Measurements from ENCODE around the gene FABP3.

Gene FABP3

DNA sequence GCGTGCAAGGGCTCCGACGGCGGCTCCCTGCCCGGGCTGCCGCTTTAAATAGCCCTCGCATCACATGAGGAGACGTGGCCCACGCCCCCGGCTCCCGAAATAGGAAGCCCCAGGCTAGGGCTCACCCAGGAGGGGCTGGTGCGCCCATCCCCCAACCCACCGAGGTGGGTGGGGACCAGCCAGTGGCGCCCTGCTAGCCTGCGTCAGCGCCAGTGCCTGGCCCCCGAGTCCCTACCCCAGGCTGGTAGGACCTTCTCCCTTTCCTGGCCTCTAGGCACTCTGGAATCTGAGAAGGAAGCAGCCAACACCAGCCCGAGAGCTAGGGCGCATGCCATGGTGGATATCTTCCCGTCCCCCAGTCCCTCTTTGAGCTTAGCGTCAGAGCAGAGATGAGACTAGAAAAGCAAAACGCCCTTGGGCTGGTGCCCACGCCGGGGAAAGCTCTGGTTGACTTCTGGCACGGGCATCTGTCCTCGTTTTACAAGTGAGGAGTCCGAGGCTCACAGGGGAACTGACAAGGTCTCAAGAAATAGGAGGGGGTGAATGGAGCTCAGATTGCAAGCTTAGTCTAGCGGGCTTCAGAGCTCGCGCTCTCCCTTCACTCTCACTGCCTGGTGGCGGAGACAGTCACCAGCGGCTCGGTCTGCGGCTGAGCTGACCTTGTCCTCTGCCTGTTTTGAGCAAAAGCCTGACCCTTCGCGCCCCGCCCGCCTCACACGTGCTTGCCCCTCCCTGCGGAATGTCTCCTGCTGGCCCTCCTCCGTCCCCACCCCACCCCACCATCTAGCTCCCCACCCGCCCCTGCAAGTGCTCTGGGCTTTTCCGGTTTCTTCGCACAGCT, at the start of gene FABP3:
Gene FABP3 (minus strand): TSS at position 21 of the 841 bp plus-strand sequence. CDS start 62 bp downstream, outside the sequence.
- no peak for DNase-seq

DNA sequence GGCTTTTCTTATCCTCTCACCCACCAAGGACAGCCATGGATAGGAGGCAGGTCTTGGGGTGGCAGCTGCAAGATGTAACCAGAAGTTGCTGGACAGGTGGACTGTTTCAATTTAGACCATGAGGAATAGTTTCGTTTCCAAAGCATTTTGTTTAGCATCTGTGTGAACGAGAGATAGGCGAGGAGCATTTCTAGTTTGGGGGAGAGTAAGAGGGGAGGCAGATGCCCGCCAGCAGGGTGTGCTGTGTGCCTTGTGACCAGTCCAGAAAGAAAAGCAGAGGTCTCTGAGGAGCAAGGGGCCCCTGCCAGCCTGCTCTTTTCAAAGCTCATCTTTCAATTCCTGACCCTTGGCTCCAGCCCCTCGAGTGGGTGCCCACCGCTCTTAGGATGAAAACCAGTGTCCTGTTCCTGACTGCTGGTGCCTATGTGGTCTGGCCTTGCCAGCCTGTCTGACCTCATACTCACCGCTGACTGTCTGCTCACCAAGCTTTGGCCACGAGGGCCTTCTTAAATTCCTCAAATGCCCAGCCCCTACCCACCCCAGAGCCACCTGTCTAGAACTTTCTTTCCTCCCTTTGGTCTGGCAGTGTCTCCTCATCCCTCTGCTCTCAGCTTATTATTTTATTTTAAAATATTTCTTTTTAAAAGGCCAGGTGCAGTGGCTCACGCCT, 48.6 kb upstream of the FABP3 start:
- peak; percentile 64 for DNase-seq

- DNase-seq, result no peak
These were observed 47.8 kb upstream of the FABP3 start for GRCh38 chr1:31420716-31421115.

DNA sequence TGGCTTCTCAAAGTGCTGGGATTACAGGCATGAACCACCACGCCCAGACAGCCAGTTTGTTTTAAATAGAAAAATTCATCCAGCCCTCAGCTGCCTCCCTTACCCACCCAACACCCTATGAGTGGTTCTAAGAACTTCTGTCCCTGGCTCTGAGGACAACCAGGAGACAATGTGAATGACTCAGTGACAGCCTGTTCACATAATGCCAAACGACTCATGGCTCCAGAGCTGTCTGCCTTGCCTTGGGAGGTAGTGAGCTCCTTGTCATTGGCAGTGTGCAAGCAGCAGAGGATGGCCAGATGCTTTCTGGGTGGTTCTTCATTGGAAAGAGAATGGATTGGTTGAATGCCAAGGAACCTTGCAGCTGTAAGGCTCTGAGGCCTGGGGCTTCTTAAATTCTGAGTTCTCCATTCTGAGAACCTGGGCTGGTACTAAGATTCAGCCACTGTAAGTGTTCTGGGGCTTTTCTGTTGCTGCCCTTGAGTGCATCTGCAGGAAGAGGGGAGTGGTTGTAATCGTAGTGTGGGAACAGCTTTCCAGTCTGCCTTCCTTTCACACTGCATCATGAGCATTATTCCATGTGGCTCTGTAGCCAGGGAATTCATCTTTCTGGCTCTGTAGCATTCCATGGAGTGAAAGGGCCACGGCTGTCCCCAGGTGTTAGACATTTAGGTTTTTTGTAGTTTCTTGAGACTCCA, 45.9 kb upstream of the FABP3 start:
- DNase-seq, result no peak

DNA sequence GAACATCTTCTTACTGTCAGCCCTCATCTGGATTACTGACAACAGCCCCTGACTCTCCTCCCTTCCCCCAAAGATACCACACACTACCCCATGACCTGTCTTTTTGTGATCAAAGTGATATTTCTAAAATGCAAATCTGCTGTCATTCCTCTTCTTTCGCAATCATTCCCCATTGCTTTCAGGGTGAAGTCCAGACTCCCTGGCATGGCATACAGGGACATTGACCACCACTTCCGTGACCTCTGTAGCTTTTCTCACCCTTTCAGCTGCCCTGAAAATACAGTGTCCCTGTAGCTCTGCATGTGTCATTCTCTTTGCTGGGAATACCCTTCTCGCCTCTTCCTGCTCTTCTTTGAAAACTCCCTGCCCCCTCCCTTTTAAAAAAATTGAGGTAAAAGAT, 44.3 kb upstream of the FABP3 start:
- DNase-seq, result no peak

DNA sequence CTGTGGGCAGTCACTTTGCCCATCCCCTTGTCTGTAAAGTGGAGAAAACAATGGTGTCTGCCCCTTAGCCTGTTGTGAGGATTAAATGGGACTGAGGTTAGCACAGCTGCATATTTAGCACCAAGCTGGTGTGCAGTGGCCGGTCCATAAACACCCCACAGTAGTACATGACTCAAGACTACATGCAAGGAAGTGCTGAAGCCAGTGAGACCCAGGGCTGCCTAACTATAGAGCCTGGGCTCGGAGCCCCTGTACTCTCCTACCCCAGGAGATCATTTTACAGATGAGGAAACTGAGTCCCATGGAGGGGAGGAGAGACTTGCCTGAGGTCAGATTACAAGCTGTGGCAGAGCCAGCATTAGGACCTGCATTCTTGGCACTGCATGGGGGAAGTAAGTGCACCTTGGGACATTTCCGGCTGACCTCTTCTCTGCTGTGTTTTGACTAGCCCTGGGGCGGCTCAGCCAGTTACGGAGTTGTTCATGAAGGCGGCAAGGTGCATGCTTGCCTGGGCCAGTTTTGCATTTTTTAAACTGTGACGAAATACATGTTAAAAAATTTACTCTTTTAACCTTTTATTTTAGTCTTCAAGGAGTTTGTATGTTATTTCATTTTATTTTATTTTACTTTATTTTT, 43.3 kb upstream of the FABP3 start:
- no peak for DNase-seq

GRCh38 chr1:31415658-31416057, 42.8 kb upstream of the FABP3 start:
- DNase-seq, result no peak

DNA sequence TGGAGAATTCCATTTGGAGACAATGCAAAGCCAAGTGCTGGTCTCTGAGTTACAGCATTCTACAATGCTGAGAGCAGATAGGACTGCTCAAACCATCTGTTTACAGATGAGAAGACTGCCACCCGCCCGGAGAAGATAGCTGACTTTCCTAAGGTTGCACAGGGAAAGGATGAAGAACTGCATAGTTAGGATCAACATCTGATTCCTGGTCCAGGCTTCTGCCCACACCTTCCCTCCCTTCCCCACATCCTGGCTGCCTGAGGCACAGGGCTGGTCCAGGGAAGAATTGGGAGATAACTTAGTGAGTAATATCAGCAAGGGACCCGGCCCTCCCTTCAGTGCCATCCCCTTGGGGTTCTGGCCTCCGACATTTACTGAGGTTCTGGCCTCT, 42.1 kb upstream of the FABP3 start:
- no peak for DNase-seq

DNA sequence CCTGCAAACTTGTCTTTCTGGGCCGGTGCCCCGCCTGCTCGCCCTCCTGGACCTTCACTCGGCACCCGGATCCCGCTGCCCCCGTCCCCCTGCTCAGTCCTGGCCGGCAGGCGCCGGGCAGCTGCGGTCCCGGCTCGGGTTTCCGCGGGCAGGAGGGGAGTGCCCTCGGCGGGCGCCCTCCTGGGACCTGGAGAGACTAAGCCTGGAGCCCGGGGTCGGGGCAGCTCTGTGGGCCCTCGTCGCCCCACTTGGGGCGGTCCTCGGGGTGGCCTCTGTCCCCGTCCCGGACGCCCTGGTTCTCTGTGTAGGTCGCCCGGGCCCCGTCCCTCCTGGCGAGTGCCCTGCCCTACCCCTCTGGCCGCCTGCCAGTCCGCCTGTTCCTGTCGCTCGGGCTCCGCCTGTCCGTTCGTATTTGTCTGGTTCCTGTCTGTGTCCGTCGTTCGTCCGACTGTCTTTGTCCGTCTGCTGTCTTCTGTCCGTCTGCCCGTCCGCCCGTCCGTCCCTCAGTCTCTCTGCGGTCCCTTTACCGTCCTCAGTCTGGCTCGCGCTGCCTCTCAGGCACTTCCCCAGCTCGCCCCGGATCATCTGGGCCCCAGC, 40.6 kb upstream of the FABP3 start:
- DNase-seq, result peak; percentile 85

GRCh38 chr1:31412732-31413404, 40.0 kb upstream of the FABP3 start, which contains the start of gene SERINC2:
Gene SERINC2, plus strand, starts transcription at chr1:31413213. Its CDS starts 53 bp downstream, at chr1:31413266.
- peak; percentile 74 for DNase-seq

DNA sequence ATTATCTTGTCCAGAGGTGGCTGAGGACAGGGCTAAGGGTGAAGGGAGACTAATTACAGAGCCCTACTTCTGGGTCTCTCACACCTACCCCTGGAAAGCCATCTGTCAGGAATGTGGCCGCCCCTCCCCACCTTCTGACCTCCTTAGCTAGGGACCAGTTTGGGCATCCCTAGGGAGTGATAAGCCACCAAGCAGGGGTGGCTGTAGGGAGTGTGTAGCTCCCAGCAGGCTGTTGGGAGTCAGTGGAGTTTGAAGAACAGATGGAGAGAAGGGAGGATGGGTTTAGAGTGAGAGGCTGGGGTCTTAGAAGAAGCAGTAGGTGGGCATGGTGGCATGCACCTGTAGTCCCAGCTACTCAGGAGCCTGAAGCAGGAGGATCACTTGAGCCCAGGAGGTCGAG, 39.3 kb upstream of the FABP3 start:
- no peak for DNase-seq

- DNase-seq, result no peak
These were observed 38.0 kb upstream of the FABP3 start for GRCh38 chr1:31410871-31411270.

GRCh38 chr1:31409946-31410858, 37.3 kb upstream of the FABP3 start:
- DNase-seq, result no peak

DNA sequence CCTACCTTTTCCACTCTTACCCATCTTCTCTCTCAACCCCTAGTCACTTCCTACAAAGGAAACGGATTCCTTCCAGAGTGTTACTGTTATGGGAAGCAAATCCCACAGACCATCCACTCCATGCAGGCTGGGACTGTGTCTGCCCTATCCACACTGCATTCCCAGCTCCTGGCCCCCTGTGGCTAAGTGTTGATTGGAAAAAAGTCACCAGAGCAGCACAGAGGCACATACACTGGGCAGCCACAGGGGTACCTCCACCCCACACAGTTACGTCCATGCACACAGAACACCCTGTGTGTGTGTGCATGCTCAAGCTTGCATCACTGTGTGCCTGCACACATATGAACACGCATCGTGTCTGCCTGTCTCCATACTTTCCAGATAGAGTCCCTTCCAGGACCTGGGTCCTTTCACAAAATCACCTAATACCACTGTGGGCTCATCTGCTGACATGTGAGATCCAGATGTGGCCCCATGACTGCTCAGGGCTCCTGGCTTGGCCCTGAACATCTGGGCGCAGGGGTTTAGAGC, 36.0 kb upstream of the FABP3 start:
- DNase-seq, result no peak

- DNase-seq, result no peak
These were observed 34.3 kb upstream of the FABP3 start for GRCh38 chr1:31407029-31407626.

GRCh38 chr1:31405578-31406245, 32.8 kb upstream of the FABP3 start:
- no peak for DNase-seq

- no peak for DNase-seq
These were observed 28.4 kb upstream of the FABP3 start for GRCh38 chr1:31401241-31401640.

DNA sequence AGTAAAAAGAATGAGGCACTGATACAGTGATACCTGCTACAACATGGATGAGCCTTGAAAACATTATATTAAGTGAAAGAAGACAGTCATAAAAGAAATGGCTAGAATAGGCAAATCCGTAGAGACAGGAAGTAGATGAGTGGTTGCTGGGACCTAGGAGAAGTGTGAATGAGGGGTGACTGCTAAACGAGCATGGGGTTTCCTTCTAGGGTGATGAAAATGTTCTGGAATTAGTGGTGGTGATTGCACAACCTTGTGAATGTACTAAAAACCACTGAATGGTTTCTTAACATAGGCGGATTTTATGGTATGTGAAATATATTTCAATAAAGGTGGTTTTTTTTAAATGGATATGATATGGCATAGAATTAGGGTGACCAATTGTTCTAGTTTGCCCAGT, 27.5 kb upstream of the FABP3 start:
- no peak for DNase-seq

DNA sequence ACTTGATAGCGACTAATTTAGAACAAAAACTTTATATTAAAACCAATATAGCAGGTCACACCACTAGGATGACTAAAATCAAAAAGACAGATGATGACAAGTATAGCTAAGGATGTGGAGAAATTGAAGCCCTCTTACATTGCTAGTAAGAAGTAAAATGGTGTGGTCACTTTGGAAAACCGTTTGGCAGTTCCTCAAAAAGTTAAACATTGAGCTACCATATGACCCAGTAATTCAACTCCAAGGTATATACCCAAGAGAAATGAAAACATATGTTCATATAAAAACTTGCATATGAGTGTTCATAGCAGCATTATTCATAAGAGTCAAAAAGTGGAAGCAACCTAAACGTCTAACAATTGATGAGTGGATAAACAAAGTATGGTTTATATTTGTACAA, 27.1 kb upstream of the FABP3 start:
- DNase-seq, result no peak

- no peak for DNase-seq
These were observed 25.4 kb upstream of the FABP3 start for GRCh38 chr1:31398246-31398645.
